Caco-2 (cell line): ENCODE data around the gene RAP1B. TPM values are rescaled to one million over a fixed set of nuclear protein-coding genes. Genes with fewer than 3 reads are reported as not detected.
A peak's percentile ranks its signal among the peaks of the same experiment; 100 is the strongest.

ENCODE experiments used
- BruUV-seq: library from RNA; stranded (reverse); fragments of 400-500 nt; replicated peaks from 2 replicates; lab custom pipeline; 2021; lab: Mats Ljungman, UMichigan
- CTCF ChIA-PET: fragments of 300-600 bp; sonication (Branson Sonifier 250); formaldehyde crosslinking; loops from one replicate; lab custom pipeline; 2022; ENCODE audit warnings: antibody characterized with exemption; lab: Charles Lee
- POLR2A ChIA-PET: fragments of 300-600 bp; sonication (Branson Sonifier 250); formaldehyde crosslinking; loops from one replicate; lab custom pipeline; 2022; ENCODE audit warnings: antibody characterized with exemption; lab: Charles Lee
- DNase-seq, 2 experiments: peaks; one replicate each; pipeline versions ENCODE4 v3.0.0 to v3.0.0-alpha.2; 2020 to 2022
- H3K27me3 ChIP-seq: replicated peaks from 2 replicates; pipeline ENCODE4 v1.6.0; 2011; ENCODE audit warnings: low read length; ENCODE audit not compliant: control insufficient read depth, insufficient read depth
- H3K36me3 ChIP-seq: 2 replicates; pipeline ENCODE4 v1.5.1; 2011; ENCODE audit warnings: low read length; ENCODE audit not compliant: control insufficient read depth, insufficient read depth
- H3K4me1 ChIP-seq: fragments of 250-450 bp; sonication (Bioruptor Pico); 2 replicates; pipeline ENCODE4 v1.5.1; 2020; ENCODE audit warnings: mild to moderate bottlenecking
- H3K4me3 ChIP-seq: 2 replicates; pipeline ENCODE4 v1.5.1; 2011; ENCODE audit warnings: low read depth, mild to moderate bottlenecking, control low read depth, low read length
- H3K9me3 ChIP-seq: fragments of 250-450 bp; sonication (Bioruptor Pico); 2 replicates; pipeline ENCODE4 v1.5.1; 2020; ENCODE audit warnings: mild to moderate bottlenecking, moderate library complexity
- H3K27ac Mint-ChIP-seq: one replicate; pipeline ENCODE4 v1.8.0; 2022; ENCODE audit warnings: mixed read lengths; ENCODE audit not compliant: unreplicated experiment
- H3K27me3 Mint-ChIP-seq: one replicate; pipeline ENCODE4 v1.8.0; 2022; ENCODE audit warnings: mixed read lengths; ENCODE audit not compliant: insufficient read depth, unreplicated experiment
- H3K36me3 Mint-ChIP-seq: one replicate; pipeline ENCODE4 v1.8.0; 2022; ENCODE audit warnings: mild to moderate bottlenecking, mixed read lengths; ENCODE audit not compliant: insufficient read depth, unreplicated experiment
- H3K4me1 Mint-ChIP-seq: one replicate; pipeline ENCODE4 v1.8.0; 2022; ENCODE audit warnings: low read depth, mixed read lengths; ENCODE audit not compliant: unreplicated experiment
- H3K4me3 Mint-ChIP-seq: one replicate; pipeline ENCODE4 v1.8.0; 2022; ENCODE audit warnings: mild to moderate bottlenecking, moderate library complexity, mixed read lengths; ENCODE audit not compliant: unreplicated experiment
- H3K9me3 Mint-ChIP-seq: one replicate; pipeline ENCODE4 v1.8.0; 2022; ENCODE audit warnings: mixed read lengths; ENCODE audit not compliant: unreplicated experiment
- intact Hi-C: fragments of 100-400 bp; cut with micrococcal nuclease; formaldehyde crosslinking; loops from one replicate; pipeline ENCODE4 v1.10.0; 2022; ENCODE audit not compliant: unreplicated experiment
- total RNA-seq: library from RNA; stranded (reverse); gene quantifications from 2 replicates; pipeline ENCODE4 v1.2.3, GENCODE V29; 2022
- TF ChIP-seq, protein P1 (sequence below), 2 experiments: fragments of 200-600 bp in 1 of 2; IDR thresholded peaks; 1 replicate in 1 of 2; 2 replicates in 1 of 2; pipeline versions ENCODE4 v1.5.1 to v1.8.0; 2011 to 2022; ENCODE audit warnings: antibody characterized with exemption in 1 of 2, control low read depth in 1 of 2, inconsistent platforms in 1 of 2, low read depth in 1 of 2, low read length in 1 of 2, mild to moderate bottlenecking in 1 of 2, moderate library complexity in 1 of 2; ENCODE audit not compliant: insufficient read depth in 1 of 2, severe bottlenecking in 1 of 2, unreplicated experiment in 1 of 2

RAP1B gene
- total RNA-seq, 1 experiment from 2014 or later, result 216 TPM

DNA sequence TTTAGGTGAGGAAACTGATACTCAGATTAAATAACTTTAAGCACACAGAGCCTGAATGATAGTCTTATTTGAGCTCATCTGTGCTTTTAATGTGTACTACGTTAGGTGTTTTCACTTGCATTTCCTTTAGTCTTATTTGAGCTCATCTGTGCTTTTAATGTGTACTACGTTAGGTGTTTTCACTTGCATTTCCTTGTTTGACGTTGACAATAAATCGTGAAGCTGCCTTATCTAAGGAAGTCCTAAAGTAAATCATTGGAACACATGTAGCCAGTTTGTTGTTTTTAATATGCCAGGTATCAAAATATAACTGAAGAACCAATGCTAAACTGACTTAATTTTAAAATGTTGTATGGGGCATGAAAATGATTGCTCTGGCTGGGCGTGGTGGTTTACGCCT, 2.0 kb downstream of the RAP1B start:
- Mint-ChIP-seq H3K27ac (peak overlapping the region; percentile 7), H3K9me3 (no peaks in the 10 kb centered on the region), H3K4me3 (peak overlapping the region; percentile 76), H3K36me3 (peaks cover 48% of the 10 kb centered on the region), H3K4me1 (peaks cover 25% of the 10 kb centered on the region), H3K27me3 (no peaks in the 10 kb centered on the region)
- DNase-seq, result no peak
- intact Hi-C loops, result loop anchor here (10.0 kb wide), 1 partner anchor 388 kb away; the partner anchor contains the start of gene IL26
- POLR2A ChIA-PET, result no interaction called here
- peaks cover 52% of the 10 kb centered on the region for H3K4me1 ChIP-seq
- TF ChIP-seq, protein P1, sequence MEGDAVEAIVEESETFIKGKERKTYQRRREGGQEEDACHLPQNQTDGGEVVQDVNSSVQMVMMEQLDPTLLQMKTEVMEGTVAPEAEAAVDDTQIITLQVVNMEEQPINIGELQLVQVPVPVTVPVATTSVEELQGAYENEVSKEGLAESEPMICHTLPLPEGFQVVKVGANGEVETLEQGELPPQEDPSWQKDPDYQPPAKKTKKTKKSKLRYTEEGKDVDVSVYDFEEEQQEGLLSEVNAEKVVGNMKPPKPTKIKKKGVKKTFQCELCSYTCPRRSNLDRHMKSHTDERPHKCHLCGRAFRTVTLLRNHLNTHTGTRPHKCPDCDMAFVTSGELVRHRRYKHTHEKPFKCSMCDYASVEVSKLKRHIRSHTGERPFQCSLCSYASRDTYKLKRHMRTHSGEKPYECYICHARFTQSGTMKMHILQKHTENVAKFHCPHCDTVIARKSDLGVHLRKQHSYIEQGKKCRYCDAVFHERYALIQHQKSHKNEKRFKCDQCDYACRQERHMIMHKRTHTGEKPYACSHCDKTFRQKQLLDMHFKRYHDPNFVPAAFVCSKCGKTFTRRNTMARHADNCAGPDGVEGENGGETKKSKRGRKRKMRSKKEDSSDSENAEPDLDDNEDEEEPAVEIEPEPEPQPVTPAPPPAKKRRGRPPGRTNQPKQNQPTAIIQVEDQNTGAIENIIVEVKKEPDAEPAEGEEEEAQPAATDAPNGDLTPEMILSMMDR (IDR thresholded peaks at IDR 0.05; ENCODE audit: insufficient read depth in 1 of 2, low read depth in 1 of 2, low read length in 1 of 2, severe bottlenecking in 1 of 2, unreplicated experiment in 1 of 2), result no peak
- CTCF ChIA-PET, result no interaction called here
- H3K4me3 ChIP-seq, result peak overlapping the region; percentile 92
- no peaks in the 10 kb centered on the region for H3K27me3 ChIP-seq
- no TSS peak for BruUV-seq
- no peaks in the 10 kb centered on the region for H3K9me3 ChIP-seq
- no peaks in the 10 kb centered on the region; the same call in 1 of the 2 replicates for H3K36me3 ChIP-seq

DNA sequence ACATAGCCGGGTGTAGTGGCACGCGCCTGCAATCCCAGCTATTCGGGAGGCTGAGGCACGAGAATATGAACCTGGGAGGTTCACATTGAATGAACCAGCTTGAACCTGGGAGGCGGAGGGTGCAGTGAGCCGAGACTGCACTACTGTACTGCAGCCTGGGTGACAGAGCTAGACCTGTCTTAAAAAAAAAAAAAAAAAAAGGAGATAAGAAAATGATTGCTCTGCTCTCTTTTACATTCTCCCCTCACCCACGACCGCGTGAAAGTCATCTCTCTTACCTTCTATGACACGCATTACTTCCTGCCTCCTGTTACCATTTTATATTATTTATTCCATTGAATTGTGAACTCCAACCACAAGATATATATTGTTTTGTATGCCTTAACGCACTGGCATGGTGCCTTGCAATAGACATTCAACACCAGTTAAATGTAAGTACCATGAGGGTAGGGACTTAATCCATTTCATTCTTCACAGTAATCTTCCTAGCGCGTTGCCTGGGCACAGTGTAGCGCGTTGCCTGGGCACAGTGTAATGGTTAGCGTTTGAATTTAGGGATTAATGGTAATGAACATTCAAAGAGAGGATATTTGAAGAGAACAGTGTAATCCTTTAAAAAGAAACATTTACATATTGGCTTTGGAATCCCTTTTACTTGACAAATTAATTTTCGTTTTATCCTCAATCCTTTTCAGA, 2.7 kb downstream of the RAP1B start:
- ChIA-PET POLR2A (no interaction called here), CTCF (no interaction called here)
- Mint-ChIP-seq H3K4me3 (peak overlapping the region; percentile 76), H3K4me1 (peaks cover 19% of the 10 kb centered on the region), H3K27ac (peak overlapping the region; percentile 7), H3K9me3 (no peaks in the 10 kb centered on the region), H3K27me3 (no peaks in the 10 kb centered on the region), H3K36me3 (peaks cover 48% of the 10 kb centered on the region)
- no TSS peak for BruUV-seq
- no peaks in the 10 kb centered on the region for H3K9me3 ChIP-seq
- peaks cover 46% of the 10 kb centered on the region for H3K4me1 ChIP-seq
- TF ChIP-seq, protein P1 (IDR thresholded peaks at IDR 0.05; ENCODE audit: insufficient read depth in 1 of 2, low read depth in 1 of 2, low read length in 1 of 2, severe bottlenecking in 1 of 2, unreplicated experiment in 1 of 2), result no peak
- no peaks in the 10 kb centered on the region for H3K27me3 ChIP-seq
- H3K4me3 ChIP-seq, result no peak overlapping the region; the same call in 1 of the 2 replicates
- intact Hi-C loops, result loop anchor here (10.0 kb wide), 1 partner anchor 389 kb away; the partner anchor contains the start of gene IL26
- DNase-seq, result no peak
- H3K36me3 ChIP-seq, result no peaks in the 10 kb centered on the region; the same call in 1 of the 2 replicates

DNA sequence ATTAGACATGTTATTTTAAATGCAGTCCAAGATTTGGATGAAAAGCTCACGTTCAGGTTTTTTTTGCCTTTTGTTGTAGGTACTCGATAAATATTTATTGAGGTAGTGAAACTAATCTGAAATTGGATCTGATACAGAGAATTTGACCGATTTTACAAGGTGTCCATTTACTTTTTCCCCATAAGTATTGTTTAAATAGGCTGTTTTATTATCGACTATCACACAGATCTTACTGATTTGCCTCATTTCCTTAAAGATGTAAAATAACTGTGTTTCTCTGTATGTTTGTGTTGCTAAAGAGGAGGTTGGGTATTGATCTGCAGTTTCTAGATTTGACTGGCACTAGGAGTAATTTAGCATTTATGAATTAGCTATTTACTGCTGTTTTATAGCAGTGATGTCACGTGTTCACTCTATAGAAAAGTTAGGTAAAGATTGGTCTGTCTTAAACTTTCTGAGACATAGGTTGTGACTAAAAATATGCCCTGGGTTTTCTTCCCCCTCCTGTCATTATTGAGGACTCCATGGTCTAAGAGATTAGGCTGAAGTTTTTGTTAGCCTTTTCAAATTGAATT, 3.5 kb downstream of the RAP1B start:
- no peak for DNase-seq
- TF ChIP-seq, protein P1 (IDR thresholded peaks at IDR 0.05; ENCODE audit: insufficient read depth in 1 of 2, low read depth in 1 of 2, low read length in 1 of 2, severe bottlenecking in 1 of 2, unreplicated experiment in 1 of 2), result no peak
- no peak overlapping the region for H3K27ac Mint-ChIP-seq
- CTCF ChIA-PET, result no interaction called here
- H3K4me1 Mint-ChIP-seq, result peaks cover 17% of the 10 kb centered on the region
- H3K4me3 Mint-ChIP-seq, result peak overlapping the region; percentile 54
- no peaks in the 10 kb centered on the region for H3K9me3 ChIP-seq
- H3K9me3 Mint-ChIP-seq, result no peaks in the 10 kb centered on the region
- POLR2A ChIA-PET, result no interaction called here
- BruUV-seq, result no TSS peak
- H3K4me1 ChIP-seq, result peaks cover 46% of the 10 kb centered on the region
- no peak overlapping the region for H3K4me3 ChIP-seq
- no peaks in the 10 kb centered on the region; the same call in 1 of the 2 replicates for H3K36me3 ChIP-seq
- H3K27me3 Mint-ChIP-seq, result no peaks in the 10 kb centered on the region
- intact Hi-C loops, result loop anchor here (10.0 kb wide), 1 partner anchor 389 kb away; the partner anchor contains the start of gene IL26
- H3K36me3 Mint-ChIP-seq, result peaks cover 48% of the 10 kb centered on the region
- no peaks in the 10 kb centered on the region for H3K27me3 ChIP-seq
